Measurements from ENCODE around the gene TDRD3.
"Not testable (repeated sequence)": the region's sequence is repeated elsewhere in the genome, so short reads cannot be mapped to it uniquely, and the experiment has no call there.

The TDRD3 gene

DNA sequence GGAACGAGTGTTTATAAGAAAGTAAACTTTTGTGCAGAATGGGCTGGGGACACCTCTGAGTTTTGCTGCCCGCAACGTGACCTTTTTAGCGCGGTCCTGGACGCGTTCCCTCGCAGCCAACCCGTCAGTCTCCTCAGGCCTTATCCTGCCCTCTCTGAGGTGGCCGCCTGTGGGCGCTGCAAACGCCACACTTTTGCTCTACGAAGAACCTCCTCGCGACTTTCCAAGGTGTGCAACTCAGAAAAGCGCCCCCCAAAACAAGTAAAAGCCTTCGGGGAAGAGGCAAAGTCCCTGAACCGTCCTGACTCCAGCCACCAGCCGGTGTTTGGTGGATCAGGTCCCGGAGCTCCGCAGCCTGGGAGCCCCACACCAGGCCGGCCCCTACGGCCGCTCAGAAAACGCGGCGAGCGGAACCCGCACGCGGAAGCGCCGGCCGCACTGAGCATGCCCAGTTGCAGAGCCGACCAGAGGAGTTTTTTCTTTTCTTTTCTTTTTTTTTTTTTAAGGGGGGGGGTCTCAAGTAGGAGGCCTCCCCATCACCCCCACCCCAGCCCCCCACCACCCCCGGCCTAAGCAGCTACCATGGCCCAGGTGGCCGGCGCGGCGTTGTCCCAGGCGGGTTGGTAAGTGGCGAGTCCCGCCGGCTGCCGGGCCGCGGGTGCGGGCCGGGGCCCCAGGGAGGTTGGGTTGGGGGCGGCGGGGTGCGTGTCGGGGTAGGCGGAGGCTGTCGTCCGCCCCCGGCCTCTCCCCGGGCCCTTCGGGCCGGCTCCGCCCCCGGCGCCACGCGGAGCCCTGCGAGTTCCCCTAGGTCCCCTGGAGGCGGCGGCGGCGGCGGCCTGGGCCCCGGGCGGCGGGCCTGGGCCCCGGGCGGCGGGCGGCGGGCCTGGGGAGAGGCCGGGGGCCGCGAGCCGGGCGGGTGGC is at the start of gene TDRD3:
Gene TDRD3 (plus strand): TSS at position 438 of the 921 bp plus-strand sequence. CDS start 145 bp downstream, at position 583.
- DNase-seq = peak; percentile 92

DNA sequence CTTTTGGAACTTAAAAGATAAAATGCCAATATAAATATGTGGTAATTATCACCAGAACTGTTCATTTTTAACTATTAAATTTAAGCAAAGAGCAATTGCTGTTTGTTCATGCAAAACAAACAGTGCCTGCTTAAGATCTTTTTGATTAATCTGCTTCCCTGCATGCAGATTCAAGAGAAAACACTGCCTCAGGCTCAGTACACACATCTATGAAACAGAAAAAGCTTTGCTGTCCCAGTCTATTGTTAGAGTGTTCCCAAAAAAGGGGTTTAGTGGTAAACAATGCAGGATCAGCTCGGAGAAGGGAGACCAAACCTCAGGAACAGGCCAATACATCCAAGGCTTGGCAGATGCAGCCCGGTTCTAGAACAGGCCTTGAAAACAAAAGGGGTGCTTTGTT is 49.3 kb upstream of the TDRD3 start:
- DNase-seq = no peak

DNA sequence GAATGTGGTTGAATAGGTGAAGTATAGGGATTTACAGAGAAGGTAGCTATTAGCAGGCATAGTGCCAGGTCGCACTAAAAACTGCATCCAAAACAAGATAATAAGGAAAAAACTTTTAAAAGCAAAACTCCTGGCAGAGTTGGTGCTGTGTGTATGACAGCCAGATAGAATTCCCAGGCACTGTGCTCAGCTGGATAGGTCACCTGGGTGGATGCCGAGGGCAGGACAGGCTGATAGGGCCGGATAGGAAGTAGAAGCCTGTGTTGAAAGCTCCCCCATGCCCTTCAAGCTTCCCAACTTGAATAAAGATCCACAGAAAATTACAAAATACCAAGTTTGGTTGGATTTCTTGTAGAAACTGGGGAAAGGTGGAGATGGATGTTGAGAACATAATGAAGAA is 48.9 kb upstream of the TDRD3 start:
- DNase-seq = no peak

DNA sequence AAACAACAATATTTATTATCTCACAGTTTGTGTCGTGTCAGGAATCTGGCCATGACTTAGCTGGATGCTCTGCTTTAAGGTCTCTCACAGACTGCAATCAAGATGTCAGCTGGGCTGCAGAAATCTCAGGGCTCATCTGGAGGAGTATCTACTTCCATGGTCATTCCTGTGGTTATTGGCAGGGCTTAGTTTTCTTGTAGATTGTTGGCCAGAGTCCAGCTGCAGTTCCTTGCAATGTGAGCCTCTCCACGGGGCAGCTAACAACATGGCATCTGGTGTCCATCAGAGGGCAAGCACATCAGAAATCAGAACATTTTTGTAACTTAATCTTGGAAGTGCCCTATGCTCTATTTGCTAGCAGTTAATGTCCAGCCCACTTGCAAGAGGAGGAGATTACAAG is 45.7 kb upstream of the TDRD3 start:
- DNase-seq = no peak

DNA sequence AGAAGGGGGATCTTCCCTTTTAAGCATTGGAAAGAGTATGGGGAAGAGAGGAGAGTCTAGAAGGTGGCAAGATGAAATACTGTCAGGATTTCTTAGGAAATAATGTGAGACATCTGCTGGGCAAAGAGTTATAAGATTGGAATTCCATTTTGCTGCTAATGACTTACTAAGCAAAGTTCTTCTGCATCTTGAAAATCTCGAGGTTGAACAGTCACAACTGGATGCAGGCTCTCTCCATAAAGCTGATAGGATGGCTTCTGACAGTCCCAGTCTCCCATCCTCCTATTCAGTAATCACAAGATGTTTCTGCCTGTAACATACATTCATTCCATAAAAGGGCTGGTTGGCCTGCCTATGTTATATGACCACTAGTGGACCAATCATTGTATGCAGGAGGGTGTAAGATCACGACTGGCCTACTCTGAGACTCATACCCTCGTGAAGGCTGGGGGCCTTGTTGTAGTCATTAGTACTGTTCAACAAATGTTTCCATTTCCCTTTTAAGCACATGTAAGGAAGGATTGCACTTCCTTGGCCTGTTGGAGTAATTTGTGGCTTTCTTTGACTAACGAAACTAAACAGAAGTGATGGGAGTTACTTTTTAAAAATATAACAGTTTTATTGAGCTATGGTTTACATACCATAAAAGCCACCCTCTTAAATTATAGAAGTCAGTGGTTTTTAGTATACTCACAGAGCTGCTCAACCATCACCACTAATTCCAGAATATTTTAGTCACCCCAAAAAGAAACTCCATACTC is 45.0 kb upstream of the TDRD3 start:
- DNase-seq = no peak

DNA sequence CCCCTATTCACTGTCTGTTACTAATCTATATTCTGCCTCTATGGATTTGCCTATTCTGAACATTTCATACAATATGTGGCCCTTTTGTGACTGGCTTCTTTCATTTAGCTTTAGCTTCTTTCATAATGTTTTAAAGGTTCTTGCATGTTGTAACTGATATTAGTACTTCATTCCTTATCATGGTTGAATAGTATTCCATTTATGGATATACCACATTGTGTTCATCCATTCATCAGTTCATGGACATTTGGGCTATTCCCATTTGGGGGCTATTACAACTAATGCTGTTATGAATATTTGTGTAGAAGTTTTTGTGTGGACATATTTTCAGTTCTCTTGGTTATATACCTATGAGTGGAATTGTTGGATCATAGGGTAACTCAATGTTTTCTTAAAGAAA is 44.4 kb upstream of the TDRD3 start:
- DNase-seq = no peak

DNA sequence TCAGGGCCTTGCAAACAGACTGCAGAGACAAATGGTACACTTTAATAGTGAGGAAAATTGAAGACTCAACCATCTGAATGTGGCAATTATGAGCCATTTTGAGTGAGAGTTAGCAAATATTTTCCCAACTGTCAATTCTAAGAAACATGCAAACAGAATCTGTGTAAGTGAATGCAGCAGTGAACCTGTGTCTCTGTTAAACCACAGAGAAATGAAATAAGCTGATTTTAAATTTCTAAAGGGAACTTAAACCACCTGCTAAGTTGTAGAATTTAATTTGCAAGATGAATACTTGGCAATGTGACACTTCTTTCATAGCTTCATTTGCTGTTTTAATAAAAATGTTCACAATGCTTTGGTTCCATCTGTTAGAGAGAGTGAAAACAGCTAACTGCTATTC is 42.0 kb upstream of the TDRD3 start:
- no peak for DNase-seq

DNA sequence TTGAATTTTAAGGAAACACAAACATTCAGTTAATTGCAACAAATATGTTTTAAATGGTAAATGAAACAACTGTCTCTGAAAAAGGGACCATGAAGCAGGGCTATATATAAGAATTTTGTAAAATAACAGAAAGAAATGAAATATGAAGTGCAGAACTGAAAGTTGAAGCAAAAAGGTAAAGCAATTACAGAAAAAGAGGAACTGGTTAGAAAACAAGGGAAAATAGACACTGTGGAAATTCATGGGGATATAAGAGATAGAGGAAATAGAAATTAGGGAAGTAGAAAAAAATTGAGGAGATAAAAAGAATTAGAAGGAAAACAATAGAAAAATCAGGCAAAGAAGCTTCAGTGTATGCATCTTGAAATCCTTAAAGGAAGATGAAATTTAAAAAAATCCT is 40.0 kb upstream of the TDRD3 start:
- no peak for DNase-seq

DNA sequence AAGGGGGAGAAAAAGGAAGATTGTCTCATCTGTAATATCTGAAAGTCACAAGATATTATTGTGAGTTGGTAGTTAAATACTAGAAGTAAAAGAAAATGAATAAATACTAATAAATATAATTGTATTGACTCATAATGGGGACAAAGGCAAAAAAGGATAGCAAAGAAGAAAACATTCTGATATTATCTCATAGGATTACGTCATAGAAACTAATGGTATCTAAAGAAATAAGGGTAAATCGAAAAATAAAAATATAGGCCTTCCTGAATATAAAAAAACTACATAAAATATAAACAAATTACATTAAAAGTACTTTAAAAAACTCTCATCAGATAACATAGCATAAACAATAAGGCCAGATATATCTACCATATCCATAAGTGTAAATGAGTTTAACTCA is 38.6 kb upstream of the TDRD3 start:
- DNase-seq = no peak

DNA sequence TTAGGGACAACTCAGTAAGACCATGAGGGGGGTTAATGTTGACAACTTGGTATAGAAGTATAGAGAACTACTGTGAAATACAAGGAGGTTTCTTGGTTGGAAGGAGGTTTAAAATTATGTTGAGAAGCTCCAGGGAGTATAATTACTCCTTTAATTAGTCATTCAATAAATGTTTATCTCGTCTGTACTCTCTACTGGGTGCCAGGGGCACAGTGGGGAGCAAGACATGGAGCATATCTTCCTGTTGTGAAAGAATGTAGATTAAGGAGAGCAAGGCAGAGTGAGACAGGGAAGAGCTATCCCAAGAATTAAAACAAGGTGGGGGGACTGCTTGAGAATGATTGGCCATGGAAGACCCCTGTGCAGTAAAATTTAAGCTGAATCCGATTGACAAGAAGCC is 33.7 kb upstream of the TDRD3 start:
- DNase-seq = no peak

DNA sequence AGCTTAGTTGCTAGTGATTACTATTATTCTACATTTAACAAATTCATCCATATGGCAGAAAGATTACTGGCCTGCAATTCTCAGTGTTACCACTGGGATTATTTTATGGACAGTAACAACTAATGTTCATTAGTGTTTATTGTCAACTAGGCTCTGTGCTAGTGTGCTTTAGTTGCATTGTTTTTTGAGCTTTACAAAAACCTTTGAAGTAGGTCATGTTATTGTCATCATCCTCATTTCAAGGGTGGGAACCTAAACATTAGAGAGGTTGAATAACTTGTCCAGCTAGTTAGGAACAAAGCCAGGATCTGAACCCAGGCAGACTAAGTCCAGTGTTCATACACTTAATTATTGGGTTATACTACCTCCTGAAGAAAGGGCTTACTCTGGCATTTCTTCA is 27.8 kb upstream of the TDRD3 start:
- DNase-seq = no peak

DNA sequence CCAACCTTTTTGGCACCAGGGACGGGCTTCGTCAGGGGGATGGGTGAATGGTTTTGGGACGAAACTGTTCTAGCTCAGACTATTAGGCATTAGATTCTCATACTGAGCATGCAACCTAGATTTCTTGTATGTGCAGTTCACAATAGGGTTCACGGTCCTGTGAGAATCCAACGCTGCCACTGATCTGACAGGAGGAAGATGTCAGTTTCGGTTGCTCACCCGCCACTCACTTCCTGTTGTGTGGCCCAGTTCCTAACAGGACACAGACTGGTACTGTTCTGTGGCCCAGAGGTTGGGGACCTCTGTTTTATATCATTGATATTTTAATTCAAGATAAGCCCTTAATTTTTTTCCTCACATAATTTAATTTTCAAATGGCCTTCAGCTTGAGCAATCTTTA is 26.7 kb upstream of the TDRD3 start:
- DNase-seq = no peak

DNA sequence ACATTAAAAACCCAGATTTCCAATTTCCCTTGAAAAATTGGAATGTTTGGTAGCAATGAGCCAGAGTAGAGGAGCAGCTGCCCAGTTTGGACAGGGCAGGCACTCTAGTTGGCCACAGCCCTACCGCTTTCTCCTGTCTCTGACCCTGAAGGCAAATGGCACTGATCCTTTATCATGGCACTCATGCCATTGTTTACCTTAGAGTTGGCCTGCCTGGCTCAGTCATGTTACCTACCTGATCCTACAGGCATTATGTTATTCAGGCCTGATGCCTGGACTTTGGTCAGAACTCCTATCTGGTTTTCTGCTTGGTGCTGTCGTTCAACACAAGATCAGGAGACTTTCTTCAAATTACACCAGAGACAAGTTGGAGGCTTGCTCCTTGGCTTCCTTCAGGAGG is 24.9 kb upstream of the TDRD3 start:
- DNase-seq = no peak

DNA sequence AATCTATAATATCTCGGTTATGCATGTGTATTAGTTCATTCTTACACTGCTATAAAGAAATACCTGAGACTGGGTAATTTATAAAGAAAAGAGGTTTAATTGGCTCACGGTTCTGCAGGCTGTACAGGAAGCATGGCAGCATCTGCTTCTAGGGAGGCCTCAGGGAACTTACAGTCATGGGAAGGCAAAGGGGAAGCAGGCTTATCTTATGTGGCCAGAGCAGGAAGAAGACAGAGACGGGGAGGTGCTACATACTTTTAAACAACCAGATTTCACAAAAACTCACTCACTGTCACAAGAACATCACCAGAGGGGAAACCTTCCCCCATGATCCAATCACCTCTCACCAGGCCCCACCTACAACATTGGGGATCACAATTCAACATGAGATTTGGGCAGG is 17.7 kb upstream of the TDRD3 start:
- DNase-seq = not testable (repeated sequence)

DNA sequence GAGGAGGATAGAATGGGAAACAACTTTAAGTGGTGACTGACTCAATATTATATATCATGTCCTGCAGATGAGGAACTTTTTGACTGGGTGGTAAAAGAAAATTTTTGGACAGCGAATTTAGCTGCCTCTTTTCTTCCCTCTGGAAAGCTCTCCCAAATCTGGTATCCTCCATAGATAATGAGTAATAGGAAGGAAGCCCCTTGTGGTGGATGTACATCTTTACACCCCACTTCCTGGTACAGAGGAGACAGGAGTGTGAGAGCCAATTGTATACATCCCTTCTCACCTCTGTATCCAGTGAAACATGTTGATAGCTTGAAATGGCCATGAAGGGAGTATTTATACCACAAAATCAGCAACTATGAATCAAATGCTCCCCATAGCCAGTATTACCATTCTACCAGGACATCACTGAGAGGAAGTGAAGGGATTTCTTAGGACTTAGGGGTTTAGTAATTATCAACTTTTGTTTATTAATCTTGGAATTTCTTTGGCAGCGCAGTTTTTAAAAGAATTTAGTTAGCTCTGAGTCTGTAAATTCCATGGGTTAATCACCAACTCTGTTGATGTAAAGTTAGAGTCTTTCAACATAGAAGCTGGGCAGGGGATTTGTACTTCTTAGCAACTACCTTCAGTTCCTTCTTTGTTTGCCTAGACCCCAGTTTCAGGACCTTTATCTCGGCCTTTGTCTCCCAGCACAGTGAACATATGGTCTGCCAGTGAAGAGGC is 17.0 kb upstream of the TDRD3 start:
- DNase-seq = no peak

DNA sequence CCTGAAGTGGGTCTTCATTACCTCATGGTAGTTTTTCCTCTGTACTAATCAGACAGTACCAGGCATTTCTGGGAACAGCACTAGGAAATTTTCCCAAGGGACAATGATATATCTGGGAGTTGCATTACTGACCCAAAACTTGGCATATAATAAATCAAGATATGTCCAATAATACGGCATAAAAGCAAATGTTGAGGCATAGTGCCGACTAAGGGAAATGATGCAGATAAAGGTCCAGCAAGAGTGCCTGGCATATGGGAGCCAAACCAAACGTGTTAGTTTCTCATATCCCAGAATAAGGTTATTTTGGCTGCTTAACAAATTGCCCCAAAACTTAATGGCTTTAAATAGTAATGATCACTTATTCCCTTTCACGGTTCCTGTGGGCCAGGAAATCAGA is 12.1 kb upstream of the TDRD3 start:
- DNase-seq = no peak

DNA sequence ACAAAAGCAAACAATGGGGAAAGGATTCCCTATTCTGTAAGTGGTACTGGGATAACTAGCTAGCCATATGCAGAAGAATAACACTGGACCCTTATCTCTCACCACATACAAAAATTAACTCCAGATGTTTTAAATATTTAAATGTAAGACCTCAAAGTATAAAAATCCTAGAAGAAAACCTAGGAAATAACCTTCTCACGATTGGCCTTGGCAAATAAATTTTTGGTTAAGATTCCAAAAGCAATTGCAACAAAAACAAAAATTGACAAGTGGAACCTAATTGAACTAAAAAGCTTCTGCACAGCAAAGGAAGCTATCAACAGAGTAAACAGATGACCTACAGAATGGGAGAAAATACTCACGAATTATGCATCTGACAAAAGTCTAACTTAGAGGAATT is 10.8 kb upstream of the TDRD3 start:
- no peak for DNase-seq

DNA sequence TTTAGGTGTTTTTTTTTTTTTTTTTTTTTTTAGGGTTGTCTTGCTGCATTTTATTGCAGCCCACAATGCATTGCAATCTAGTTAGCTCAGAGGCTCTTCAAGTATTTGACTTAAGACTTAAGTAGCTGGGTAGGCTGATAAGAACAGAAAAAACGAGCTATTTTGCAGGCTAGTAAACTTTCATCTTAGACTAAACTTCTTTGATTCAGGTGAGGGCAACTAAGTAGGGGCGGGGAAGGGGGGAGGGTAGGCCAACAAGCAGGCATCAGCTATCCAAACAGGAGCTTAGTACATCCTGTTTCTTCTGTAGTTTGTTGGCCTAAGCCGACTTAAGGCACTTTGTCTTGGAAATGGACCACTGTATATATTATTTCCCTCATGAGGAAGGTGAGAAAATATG is 4.9 kb upstream of the TDRD3 start:
- DNase-seq = no peak

DNA sequence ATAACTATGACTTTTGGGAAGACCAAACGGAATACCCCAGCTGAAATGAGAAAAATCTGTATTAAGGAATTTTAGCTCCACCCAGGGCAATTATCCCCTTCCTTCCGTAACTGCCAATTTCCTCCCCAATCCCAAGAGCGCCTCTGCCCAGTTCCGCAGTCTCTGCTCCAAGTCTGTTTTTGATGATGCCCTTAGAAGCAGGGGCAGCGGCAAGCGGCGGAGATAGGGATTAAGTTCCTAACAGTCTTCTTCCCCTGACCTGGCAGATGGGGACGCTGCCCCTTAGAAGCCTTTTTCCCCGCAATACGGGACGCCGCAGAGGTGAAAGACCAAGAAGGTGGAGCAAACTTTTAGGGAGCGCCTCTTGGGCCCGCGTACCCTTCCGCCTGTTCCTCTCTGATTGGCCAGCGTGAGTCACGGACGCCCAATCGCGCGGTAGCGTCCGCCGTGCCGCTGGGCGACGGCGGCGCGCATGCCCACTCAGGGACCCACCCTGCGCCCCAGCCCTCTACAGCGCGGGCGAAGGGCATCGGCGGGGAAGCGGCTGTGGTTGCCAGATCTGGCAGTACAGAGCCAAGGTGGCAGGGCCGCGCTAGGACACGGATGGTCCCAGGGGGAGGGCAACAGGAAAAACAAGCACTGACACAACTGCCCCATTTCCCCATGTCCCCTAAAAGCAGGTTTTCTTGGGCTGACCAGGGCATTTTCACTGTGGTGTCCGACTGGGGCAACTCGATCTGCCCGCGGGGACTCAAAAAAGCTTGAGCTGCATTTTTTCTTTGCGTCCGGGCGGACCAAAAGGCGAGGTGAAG is 843 bp upstream of the TDRD3 start:
- peak; percentile 95 for DNase-seq

DNA sequence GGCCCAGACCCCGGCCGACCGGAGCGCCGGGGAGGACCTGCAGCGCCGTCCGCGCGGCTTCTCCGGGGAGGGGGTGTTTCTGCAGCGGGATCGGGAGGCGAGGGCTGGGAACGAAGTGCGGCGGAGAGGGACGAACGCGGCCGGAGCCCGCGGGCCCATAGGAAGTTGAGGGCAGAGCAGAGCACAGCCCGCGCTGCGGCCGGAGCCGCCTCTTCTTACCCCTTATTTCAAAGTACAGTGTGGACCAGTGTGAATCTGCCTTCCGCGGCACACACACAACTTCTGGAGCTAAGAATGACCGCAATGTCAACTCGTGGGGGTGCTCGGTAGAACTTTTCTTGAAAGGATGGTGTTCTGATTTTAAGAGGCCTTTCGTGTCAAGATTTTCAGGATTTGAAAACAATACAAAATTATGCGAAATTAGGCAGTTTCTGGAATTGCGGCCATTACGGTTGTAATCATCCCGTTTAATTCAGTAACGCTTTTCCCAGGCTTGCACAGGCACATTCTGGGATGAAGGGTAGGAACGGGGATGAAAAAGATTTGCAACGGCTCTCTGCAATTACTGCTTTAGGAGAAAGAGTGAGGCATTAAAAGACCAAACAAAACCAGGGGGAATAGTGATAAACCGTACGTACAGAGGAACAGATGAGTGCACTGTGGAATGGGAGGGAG is 821 bp downstream of the TDRD3 start:
- peak; percentile 79 for DNase-seq

DNA sequence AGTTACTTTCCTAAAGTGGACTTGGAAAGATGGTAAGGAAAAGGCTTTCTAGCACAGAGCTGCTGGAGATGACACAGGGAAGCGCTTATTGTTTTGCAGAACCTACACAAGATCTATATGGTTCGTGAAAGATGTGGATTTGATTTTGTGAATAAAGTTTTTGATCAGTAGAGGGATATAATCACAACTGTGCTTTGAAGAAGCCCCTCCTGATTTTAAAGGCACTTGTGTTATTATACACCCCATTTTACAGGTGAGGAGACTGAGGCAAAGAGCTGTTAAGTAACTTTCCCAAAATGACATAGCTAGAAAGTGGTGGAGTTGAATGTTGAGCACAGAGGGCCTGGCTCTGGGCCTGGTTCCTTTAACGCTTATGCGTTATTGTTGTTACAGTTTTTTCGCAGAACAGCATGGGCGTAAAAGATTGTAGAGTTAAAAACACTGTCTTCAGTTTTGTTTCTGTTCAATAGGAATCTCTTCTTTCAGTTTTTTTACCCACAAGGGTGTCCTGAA is 1.4 kb downstream of the TDRD3 start:
- no peak for DNase-seq
